ENCODE results near the gene RNF44. TPM values are rescaled to one million over a fixed set of nuclear protein-coding genes. Genes with fewer than 3 reads are reported as not detected.

Gene RNF44
- total RNA-seq, 1 experiment from 2014 or later: 19.2 TPM

DNA sequence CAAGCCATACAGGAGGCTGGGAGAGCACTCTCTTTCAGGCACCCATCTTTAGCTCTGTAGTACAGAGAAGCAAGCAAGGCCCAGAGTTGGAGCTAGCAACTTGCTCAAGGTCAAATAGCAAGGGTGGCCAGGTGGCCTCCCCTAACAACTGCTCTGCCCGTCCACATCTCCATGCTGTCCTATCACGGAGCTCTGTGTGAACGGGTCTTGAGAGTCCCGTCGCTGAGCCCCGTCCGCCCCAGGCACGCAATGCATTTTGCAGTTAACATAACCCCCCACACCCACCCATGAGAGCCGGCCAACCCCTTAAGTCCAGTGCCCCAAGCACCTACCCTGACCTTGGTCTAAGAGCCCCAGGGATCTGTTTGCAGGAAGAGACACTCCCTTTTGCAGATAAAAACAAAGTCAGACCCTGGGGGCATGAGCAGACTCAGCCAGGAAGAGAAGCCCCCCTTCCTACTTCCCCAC, 1.5 kb downstream of the RNF44 start:
- TSS peak; percentile 9 for BruUV-seq (replicated peaks)
- H3K27ac ChIP-seq (ENCODE audit: low read length): peak overlapping the region; percentile 74

DNA sequence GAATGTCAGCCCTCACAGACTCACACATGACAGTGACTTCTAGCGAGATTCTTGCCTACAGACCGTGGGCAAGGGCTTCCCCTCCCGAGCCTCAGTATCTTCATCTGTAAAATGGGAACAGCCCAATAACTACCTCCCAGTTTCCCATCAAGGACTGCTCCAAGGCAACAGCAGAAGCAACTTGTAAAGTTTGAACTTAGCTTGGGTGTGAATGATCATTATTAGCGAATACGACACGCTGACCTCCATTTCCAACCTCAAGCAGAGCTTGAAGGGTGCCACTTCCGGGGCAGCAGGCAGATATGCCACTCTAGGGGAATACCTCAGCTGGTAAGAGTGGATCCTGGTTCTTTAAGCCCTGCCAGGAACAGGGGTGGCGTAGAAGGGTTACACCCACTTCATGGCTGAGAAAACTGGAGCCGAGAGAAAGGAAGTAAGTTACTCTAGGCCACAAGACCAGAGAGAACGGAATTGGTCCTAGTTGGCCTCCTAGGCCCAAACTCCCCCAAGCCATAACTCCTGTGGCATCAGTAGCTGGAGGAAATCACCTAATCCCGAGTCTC, 2.0 kb downstream of the RNF44 start:
- ATAC-seq (no peak), DNase-seq (peak; percentile 19)
- no TSS peak for BruUV-seq (replicated peaks)
- Histone ChIP-seq H3K9me2 (replicated peaks; ENCODE audit: low read length) (no peaks in the 10 kb centered on the region), H2AFZ (ENCODE audit: low read length) (no peak overlapping the region), H3K4me1 (ENCODE audit: insufficient read depth, low read length) (peaks cover 32% of the 10 kb centered on the region), H3F3A (ENCODE audit: low read length, unreplicated experiment) (no peaks in the 10 kb centered on the region), H3K4me3 (ENCODE audit: low read length) (peak overlapping the region; percentile 93), H4K20me1 (ENCODE audit: low read length) (peaks cover 13% of the 10 kb centered on the region), H3K9me3 (ENCODE audit: low read length) (no peaks in the 10 kb centered on the region), H3K27ac (ENCODE audit: low read length) (peak overlapping the region; percentile 74), H3K36me3 (ENCODE audit: low read depth, low read length) (peaks cover 11% of the 10 kb centered on the region; the same call in 1 of the 2 replicates), H3K9ac (ENCODE audit: low read length) (peak overlapping the region; percentile 97), H3K79me2 (ENCODE audit: low read length) (peaks cover 43% of the 10 kb centered on the region), H3K27me3 (ENCODE audit: low read length) (no peaks in the 10 kb centered on the region), H3K4me2 (ENCODE audit: low read length) (peak overlapping the region; percentile 96)
- CTCF ChIA-PET: no interaction called here
- TF ChIP-seq, protein P1, sequence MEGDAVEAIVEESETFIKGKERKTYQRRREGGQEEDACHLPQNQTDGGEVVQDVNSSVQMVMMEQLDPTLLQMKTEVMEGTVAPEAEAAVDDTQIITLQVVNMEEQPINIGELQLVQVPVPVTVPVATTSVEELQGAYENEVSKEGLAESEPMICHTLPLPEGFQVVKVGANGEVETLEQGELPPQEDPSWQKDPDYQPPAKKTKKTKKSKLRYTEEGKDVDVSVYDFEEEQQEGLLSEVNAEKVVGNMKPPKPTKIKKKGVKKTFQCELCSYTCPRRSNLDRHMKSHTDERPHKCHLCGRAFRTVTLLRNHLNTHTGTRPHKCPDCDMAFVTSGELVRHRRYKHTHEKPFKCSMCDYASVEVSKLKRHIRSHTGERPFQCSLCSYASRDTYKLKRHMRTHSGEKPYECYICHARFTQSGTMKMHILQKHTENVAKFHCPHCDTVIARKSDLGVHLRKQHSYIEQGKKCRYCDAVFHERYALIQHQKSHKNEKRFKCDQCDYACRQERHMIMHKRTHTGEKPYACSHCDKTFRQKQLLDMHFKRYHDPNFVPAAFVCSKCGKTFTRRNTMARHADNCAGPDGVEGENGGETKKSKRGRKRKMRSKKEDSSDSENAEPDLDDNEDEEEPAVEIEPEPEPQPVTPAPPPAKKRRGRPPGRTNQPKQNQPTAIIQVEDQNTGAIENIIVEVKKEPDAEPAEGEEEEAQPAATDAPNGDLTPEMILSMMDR (conservative IDR thresholded peaks at IDR 0.05; ENCODE audit: low read depth, low read length): no peak
- TF ChIP-seq EZH2phosphoT487 (IDR thresholded peaks at IDR 0.05; ENCODE audit: borderline replicate concordance, low read length) (no peak), EZH2 (IDR thresholded peaks at IDR 0.05; ENCODE audit: low read length, unreplicated experiment) (no peak)
- intact Hi-C loops (cut with micrococcal nuclease): no loop called here
- POLR2A ChIA-PET (ENCODE audit: unreplicated experiment): no interaction called here

More for the DNA sequence above, 1.5 kb downstream of the RNF44 start:
- CTCF ChIA-PET: interaction anchor here (0.7 to 3.2 kb wide), 2 partner anchors 88 to 919 kb away, joined by 5 to 13 read pairs; no protein-coding TSS in a partner anchor
- H3K9ac ChIP-seq (ENCODE audit: low read length): peak overlapping the region; percentile 97
- H3F3A ChIP-seq (ENCODE audit: low read length, unreplicated experiment): no peaks in the 10 kb centered on the region
- H3K27me3 ChIP-seq (ENCODE audit: low read length): no peaks in the 10 kb centered on the region
- H3K9me2 ChIP-seq (replicated peaks; ENCODE audit: low read length): no peaks in the 10 kb centered on the region
- intact Hi-C loops (cut with micrococcal nuclease): no loop called here
- H3K4me2 ChIP-seq (ENCODE audit: low read length): peak overlapping the region; percentile 96
- H3K4me3 ChIP-seq (ENCODE audit: low read length): peak overlapping the region; percentile 93
- H3K79me2 ChIP-seq (ENCODE audit: low read length): peaks cover 43% of the 10 kb centered on the region
- H3K4me1 ChIP-seq (ENCODE audit: insufficient read depth, low read length): peaks cover 32% of the 10 kb centered on the region
- H2AFZ ChIP-seq (ENCODE audit: low read length): no peak overlapping the region
- H3K36me3 ChIP-seq (ENCODE audit: low read depth, low read length): peaks cover 11% of the 10 kb centered on the region; the same call in 1 of the 2 replicates
- no peak for ATAC-seq
- peaks cover 13% of the 10 kb centered on the region for H4K20me1 ChIP-seq (ENCODE audit: low read length)
- DNase-seq: peak; percentile 17
- no peaks in the 10 kb centered on the region for H3K9me3 ChIP-seq (ENCODE audit: low read length)
- POLR2A ChIA-PET (ENCODE audit: unreplicated experiment): no interaction called here
- TF ChIP-seq EZH2 (IDR thresholded peaks at IDR 0.05; ENCODE audit: low read length, unreplicated experiment): no peak
- TF ChIP-seq EZH2phosphoT487 (IDR thresholded peaks at IDR 0.05; ENCODE audit: borderline replicate concordance, low read length): no peak
- TF ChIP-seq, protein P1 (conservative IDR thresholded peaks at IDR 0.05; ENCODE audit: low read depth, low read length): no peak

DNA sequence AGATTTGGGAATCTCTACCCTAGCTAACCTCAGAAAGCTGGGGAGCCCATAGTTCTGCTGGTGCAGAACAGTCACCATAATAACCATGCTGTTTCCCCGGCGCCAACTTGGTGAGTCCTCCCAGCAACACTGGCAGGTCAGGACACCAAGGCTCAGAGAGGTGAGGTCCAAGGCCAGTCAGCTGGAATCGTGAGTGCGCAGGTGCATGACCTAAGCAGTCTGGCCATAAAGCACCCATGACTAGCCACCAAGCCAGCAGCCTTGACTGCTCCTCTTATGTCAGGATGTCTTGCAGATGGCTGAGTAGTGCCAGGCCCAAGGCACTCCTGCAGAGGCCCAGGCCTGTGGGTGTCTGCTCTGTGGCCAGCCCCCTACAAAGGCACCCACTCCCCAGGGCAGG, 2.6 kb downstream of the RNF44 start:
- no peaks in the 10 kb centered on the region for H3F3A ChIP-seq (ENCODE audit: low read length, unreplicated experiment)
- peak overlapping the region; percentile 96 for H3K4me2 ChIP-seq (ENCODE audit: low read length)
- H3K9me3 ChIP-seq (ENCODE audit: low read length): no peaks in the 10 kb centered on the region
- no peak overlapping the region for H2AFZ ChIP-seq (ENCODE audit: low read length)
- ChIA-PET POLR2A (ENCODE audit: unreplicated experiment) (no interaction called here), CTCF (no interaction called here)
- no TSS peak for BruUV-seq (replicated peaks)
- no peak overlapping the region for H3K27ac ChIP-seq (ENCODE audit: low read length)
- intact Hi-C loops (cut with micrococcal nuclease): no loop called here
- H4K20me1 ChIP-seq (ENCODE audit: low read length): peaks cover 13% of the 10 kb centered on the region
- no peaks in the 10 kb centered on the region for H3K27me3 ChIP-seq (ENCODE audit: low read length)
- H3K4me1 ChIP-seq (ENCODE audit: insufficient read depth, low read length): peaks cover 32% of the 10 kb centered on the region
- TF ChIP-seq EZH2 (IDR thresholded peaks at IDR 0.05; ENCODE audit: low read length, unreplicated experiment) (no peak), EZH2phosphoT487 (IDR thresholded peaks at IDR 0.05; ENCODE audit: borderline replicate concordance, low read length) (no peak)
- TF ChIP-seq, protein P1 (conservative IDR thresholded peaks at IDR 0.05; ENCODE audit: low read depth, low read length): no peak
- H3K4me3 ChIP-seq (ENCODE audit: low read length): peak overlapping the region; percentile 93
- H3K36me3 ChIP-seq (ENCODE audit: low read depth, low read length): peaks cover 11% of the 10 kb centered on the region; the same call in 1 of the 2 replicates
- H3K9ac ChIP-seq (ENCODE audit: low read length): no peak overlapping the region
- no peaks in the 10 kb centered on the region for H3K9me2 ChIP-seq (replicated peaks; ENCODE audit: low read length)
- ATAC-seq (no peak), DNase-seq (no peak)
- peaks cover 43% of the 10 kb centered on the region for H3K79me2 ChIP-seq (ENCODE audit: low read length)

All from PC-3 (cell line).